GM10248 (cell line): ENCODE measurements around the gene HIF1A.

ENCODE experiments used
- CTCF ChIA-PET: fragments of 300-600 bp; sonication (Branson Sonifier 250); formaldehyde crosslinking; extraction: SDS; loops from one replicate; lab custom pipeline; 2021; ENCODE audit warnings: antibody characterized with exemption; lab: Yijun Ruan, JAX
- POLR2A ChIA-PET: fragments of 350-650 bp; sonication (Branson Sonifier 250); formaldehyde crosslinking; extraction: SDS; loops from one replicate; lab custom pipeline; 2020; ENCODE audit warnings: antibody characterized with exemption; lab: Yijun Ruan, JAX
- DNase-seq: peaks from one replicate; pipeline ENCODE4 v3.0.0; 2012; ENCODE audit errors: extremely low spot score
- TF ChIP-seq, protein P1 (sequence below): IDR thresholded peaks from 2 replicates; pipeline ENCODE4 v1.5.1; 2012; ENCODE audit warnings: mild to moderate bottlenecking, low read depth; ENCODE audit errors: extremely low read depth, missing control alignments, control extremely low read depth

The HIF1A gene

DNA sequence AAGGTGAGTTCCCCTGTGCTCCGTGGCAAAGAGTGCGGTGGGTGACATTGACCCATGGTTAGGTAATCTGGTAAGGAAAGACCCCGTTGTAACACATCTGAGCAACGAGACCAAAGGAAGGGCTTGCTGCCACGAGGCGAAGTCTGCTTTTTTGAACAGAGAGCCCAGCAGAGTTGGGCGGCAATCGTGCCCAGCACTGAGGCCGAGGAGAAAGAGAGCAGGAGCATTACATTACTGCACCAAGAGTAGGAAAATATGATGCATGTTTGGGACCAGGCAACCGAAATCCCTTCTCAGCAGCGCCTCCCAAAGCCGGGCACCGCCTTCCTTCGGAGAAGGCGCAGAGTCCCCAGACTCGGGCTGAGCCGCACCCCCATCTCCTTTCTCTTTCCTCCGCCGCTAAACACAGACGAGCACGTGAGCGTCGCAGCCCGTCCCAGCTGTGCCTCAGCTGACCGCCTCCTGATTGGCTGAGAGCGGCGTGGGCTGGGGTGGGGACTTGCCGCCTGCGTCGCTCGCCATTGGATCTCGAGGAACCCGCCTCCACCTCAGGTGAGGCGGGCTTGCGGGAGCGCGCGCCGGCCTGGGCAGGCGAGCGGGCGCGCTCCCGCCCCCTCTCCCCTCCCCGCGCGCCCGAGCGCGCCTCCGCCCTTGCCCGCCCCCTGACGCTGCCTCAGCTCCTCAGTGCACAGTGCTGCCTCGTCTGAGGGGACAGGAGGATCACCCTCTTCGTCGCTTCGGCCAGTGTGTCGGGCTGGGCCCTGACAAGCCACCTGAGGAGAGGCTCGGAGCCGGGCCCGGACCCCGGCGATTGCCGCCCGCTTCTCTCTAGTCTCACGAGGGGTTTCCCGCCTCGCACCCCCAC, at the start of gene HIF1A:
Gene HIF1A, plus strand, starts transcription at position 684 of the 865 bp plus-strand sequence. CDS start 292 bp downstream, outside the sequence.
- CTCF ChIA-PET = interaction anchor here (1.0 to 1.9 kb wide), 4 partner anchors 11 to 143 kb away, joined by 3 to 8 read pairs (median 3); no protein-coding TSS in a partner anchor
- POLR2A ChIA-PET = interaction anchor here (0.6 to 1.7 kb wide), 9 partner anchors 11 to 1473 kb away, joined by 3 to 7 read pairs (median 3); no protein-coding TSS in a partner anchor
- peak; percentile 96 for DNase-seq
- TF ChIP-seq, protein P1, sequence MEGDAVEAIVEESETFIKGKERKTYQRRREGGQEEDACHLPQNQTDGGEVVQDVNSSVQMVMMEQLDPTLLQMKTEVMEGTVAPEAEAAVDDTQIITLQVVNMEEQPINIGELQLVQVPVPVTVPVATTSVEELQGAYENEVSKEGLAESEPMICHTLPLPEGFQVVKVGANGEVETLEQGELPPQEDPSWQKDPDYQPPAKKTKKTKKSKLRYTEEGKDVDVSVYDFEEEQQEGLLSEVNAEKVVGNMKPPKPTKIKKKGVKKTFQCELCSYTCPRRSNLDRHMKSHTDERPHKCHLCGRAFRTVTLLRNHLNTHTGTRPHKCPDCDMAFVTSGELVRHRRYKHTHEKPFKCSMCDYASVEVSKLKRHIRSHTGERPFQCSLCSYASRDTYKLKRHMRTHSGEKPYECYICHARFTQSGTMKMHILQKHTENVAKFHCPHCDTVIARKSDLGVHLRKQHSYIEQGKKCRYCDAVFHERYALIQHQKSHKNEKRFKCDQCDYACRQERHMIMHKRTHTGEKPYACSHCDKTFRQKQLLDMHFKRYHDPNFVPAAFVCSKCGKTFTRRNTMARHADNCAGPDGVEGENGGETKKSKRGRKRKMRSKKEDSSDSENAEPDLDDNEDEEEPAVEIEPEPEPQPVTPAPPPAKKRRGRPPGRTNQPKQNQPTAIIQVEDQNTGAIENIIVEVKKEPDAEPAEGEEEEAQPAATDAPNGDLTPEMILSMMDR = no peak

DNA sequence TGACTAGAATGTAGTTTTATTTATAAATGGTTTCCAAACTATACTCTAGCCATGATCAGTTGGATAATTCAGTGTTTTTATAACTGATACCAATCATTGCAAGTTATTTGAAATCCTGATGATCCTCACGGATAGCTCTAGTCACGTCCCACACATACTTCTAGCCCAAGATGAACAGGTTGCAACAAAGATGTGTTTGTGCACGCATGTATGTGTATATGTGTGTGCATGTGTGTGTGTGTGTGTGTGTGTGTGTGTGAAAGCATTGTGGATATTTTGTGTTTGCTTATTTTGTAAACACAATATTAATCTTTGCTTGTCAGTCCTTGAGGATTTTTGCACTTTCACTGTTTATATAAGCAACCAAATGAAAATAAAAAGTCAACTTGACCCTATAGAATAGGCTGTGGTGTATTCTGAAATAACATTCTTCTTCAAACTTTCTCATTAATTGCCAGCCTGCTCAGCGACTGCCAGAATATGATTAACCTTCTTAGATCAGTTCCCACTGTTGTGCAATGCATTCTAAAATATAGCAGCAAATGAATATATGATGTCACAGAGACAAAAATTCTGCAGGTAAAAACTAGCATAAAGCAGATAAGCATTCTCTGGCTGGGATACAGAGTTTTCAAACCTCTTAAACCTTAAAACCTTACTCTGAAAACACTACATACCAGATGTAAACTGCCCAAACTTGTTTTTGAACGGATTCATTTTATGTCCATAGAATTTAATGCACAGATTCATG, 48.8 kb upstream of the HIF1A start:
- POLR2A ChIA-PET = no interaction called here
- CTCF ChIA-PET = no interaction called here
- TF ChIP-seq, protein P1 = no peak
- DNase-seq = no peak

DNA sequence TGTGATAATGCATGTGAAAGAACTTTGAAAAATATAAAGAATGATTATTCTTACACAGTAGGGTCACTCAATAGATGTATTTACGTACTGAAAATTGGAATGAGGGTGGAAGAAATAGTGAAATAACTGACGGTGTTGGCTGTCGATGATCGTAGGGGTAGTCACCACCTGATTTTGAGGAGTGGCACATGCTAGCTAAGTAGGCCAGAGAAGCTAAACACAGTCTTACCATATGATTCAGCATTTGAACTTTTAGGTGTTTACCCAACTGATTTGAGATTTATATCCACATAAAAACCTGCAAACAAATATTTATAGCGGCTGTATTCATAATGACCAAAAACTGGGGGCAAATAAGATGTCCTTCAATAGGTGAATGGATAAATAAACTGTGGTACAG, 47.6 kb upstream of the HIF1A start:
- TF ChIP-seq, protein P1 = no peak
- DNase-seq = no peak
- POLR2A ChIA-PET = no interaction called here
- CTCF ChIA-PET = interaction anchor here (0.9 kb wide), 2 partner anchors 10 to 18 kb away, joined by 3 to 4 read pairs; no protein-coding TSS in a partner anchor

DNA sequence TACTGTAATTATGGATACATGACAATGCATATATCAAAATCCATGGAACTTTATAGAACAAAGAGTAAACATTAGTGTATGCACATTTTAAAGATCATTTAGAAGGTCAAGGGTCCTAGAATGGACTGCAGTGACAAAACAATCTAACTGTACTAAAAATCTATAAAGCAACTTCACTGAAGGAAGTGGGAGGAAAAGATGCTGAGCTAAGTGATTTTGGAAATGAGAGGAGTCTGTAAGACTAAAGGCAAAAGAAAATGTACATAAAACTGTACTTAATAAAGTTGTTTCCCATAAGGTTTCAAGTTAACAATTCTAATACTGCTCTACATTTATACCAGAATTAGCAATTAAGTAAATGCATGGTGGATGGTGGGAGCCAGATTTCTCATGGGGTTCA, 46.9 kb upstream of the HIF1A start:
- POLR2A ChIA-PET = no interaction called here
- CTCF ChIA-PET = interaction anchor here (0.6 to 0.9 kb wide), 3 partner anchors 11 to 32 kb away, joined by 3 to 4 read pairs (median 3); no protein-coding TSS in a partner anchor
- DNase-seq = no peak
- TF ChIP-seq, protein P1 = no peak

DNA sequence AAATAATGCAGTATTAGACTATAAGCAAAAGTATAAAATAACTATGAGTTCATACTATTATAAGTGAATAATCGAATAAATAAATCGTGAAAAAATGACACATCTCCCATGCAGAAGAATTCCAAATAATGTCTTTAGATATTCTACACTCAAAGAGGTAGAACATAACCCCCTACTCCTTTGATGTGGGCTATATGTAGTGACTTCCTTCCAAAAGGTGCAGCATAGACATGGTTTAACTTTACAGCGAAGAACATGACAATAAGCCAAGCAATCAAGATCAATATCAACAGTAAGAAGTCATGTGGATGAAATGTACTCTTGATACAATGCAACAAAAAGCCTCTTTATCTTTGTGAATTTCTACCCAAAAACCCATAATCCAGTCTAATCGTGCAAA, 46.0 kb upstream of the HIF1A start:
- TF ChIP-seq, protein P1 = no peak
- ChIA-PET CTCF (interaction anchor here (0.6 kb wide), 1 partner anchor 33 kb away, joined by 3 read pairs; no protein-coding TSS in a partner anchor), POLR2A (no interaction called here)
- no peak for DNase-seq

DNA sequence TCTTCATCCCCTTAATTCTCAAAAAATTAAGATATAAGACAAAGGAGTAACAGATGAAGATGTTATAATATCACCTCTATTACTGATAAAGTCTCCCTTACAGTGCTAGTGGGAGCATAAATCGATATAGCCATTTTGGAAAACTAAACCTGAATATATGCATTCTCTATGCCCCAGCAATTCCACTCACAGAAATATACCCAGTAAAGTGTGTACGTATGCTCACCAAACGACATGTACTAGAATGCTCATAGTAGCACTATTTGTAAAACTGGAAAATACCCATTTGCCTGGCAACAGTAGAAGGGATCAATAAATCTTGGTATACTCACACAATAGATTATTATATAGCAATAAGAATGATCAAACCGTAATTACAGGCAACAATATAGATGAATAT, 44.0 kb upstream of the HIF1A start:
- CTCF ChIA-PET = no interaction called here
- TF ChIP-seq, protein P1 = no peak
- DNase-seq = no peak
- POLR2A ChIA-PET = no interaction called here
